GM12864 (cell line): ENCODE results near the gene LIN28B.

ENCODE experiments used
- DNase-seq: peaks from one replicate; pipeline ENCODE4 v3.0.0-alpha.2; 2011; ENCODE audit warnings: low read depth
- H3K4me3 ChIP-seq: 2 replicates; pipeline ENCODE4 v1.5.1; 2011; ENCODE audit warnings: mild to moderate bottlenecking, low read depth, low read length, control low read depth
- CTCF ChIP-seq: IDR thresholded peaks from 2 replicates; pipeline ENCODE4 v1.5.1; 2011; ENCODE audit warnings: low read depth, mild to moderate bottlenecking, moderate library complexity, low read length, control low read depth, inconsistent platforms; ENCODE audit errors: missing control alignments

The LIN28B gene

GRCh38 chr6:105045526-105045925 is 88.6 kb downstream of the LIN28B start:
- no peak overlapping the region for H3K4me3 ChIP-seq
- no peak for DNase-seq
- no peak for TF ChIP-seq CTCF

- TF ChIP-seq CTCF = no peak
- H3K4me3 ChIP-seq = no peak overlapping the region
- DNase-seq = no peak
These were observed 95.1 kb downstream of the LIN28B start for GRCh38 chr6:105051941-105052471.

- no peak overlapping the region for H3K4me3 ChIP-seq
- DNase-seq = no peak
- TF ChIP-seq CTCF = no peak
These were observed 99.7 kb downstream of the LIN28B start for GRCh38 chr6:105056646-105057045.

- H3K4me3 ChIP-seq = no peak overlapping the region
- TF ChIP-seq CTCF = no peak
- no peak for DNase-seq
These were observed 100.3 kb downstream of the LIN28B start for GRCh38 chr6:105057160-105057559.

GRCh38 chr6:105058316-105058715 is 101.4 kb downstream of the LIN28B start:
- DNase-seq = no peak
- H3K4me3 ChIP-seq = no peak overlapping the region
- no peak for TF ChIP-seq CTCF

GRCh38 chr6:105058846-105059245 is 101.9 kb downstream of the LIN28B start:
- no peak for TF ChIP-seq CTCF
- no peak for DNase-seq

GRCh38 chr6:105066233-105066632 is 109.3 kb downstream of the LIN28B start:
- DNase-seq = no peak
- no peak for TF ChIP-seq CTCF
- H3K4me3 ChIP-seq = no peak overlapping the region

More at GRCh38 chr6:105058846-105059245, 101.9 kb downstream of the LIN28B start:
- H3K4me3 ChIP-seq = no peak overlapping the region
